ENCODE results near the gene CDC6. TPM values are rescaled to one million over a fixed set of nuclear protein-coding genes. Genes with fewer than 3 reads are reported as not detected.
"Not testable (repeated sequence)": the region's sequence is repeated elsewhere in the genome, so short reads cannot be mapped to it uniquely, and the experiment has no call there.

CDC6 gene
- total RNA-seq, 1 donor from 2014 or later: 2.4 TPM

DNA sequence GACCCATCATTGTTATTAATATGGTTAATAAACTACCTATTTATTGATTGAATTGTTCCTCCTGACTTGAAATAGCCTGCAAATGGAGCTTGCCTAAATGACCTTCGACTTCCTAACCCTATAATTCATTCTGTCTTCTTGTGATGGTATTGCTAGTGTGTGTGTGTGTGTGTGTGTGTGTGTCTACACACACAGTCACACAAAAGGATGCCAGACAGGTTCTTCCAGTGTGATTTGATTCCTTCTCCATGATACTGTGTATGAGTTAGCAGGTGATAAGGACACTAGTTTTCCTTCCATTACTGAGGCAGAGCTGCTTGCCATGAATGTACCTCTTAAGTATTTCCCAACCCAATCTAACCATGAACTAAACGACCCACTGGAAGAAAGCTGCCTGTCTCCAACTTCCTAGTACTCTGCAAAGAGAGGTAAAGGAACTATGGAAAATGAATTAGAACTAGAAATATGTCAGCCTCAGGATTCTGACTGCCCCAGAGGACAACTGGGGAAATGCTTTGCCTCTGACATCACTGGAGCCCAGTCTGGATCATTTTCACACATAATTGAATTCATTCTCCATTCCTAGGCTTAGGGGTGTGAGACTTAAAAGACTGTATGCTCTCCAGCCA is 3.5 kb upstream of the CDC6 start:
- FAIRE-seq: no peak
- DNase-seq (ENCODE audit: low spot score in 2 of 2): no peak

DNA sequence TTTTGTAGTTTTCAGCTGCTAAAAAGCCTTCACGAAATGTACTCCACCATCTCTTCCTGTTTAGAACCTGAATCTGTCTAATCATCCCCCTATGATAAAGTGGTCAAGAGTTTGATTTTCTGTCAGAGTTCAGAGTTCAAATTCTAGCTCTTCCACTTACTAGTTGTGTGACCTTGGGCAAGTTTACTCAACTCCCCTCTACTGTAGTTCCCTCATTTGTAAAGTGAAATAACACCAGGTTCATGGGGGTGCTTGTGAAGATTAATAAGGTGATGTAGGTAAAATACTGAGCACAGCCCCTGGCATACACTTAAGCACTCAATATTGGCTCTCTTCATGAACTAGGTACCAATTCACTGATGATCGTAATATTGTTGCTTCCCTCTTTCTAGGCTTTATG is 1.2 kb upstream of the CDC6 start:
- no peak for DNase-seq (ENCODE audit: low spot score in 2 of 2)
- FAIRE-seq: no peak

DNA sequence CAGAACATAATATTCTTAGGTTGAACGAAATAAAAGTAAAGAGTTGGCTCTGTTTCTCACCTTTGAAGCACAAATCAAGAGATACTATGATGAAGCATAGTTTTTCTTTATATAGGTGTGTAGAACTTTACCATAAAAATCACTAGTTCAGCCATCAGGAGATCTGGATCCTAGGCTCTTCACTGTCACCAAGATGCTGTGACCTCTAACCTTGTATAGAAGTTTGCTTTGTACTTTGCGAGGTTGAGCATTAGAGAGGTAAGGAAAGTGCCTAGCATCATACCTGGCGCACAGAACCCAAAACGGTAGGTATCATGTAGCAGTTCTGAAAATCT is 553 bp upstream of the CDC6 start:
- FAIRE-seq (no peak), DNase-seq (ENCODE audit: low spot score in 2 of 2) (no peak)

DNA sequence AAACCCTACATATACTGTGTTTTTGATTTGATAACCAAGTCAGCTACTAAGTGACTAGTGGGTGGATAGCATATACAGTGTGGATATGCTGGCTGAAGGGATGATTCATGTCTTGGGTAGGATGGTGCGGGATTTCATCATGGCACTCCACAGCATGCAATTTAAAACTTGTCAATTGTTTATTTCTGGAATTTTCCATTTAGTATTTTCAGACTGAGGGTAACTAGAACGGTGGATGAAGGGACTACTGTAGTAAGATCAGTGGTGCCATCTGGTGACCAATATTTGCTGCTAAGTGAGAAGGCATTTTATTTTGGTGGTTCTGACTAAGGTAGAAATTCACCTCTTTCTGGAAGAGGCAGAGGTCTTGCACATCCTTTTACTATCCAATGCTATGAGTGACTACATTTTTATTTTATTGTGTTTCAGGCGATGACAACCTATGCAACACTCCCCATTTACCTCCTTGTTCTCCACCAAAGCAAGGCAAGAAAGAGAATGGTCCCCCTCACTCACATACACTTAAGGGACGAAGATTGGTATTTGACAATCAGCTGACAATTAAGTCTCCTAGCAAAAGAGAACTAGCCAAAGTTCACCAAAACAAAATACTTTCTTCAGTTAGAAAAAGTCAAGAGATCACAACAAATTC is 3.1 kb downstream of the CDC6 start:
- FAIRE-seq: no peak

DNA sequence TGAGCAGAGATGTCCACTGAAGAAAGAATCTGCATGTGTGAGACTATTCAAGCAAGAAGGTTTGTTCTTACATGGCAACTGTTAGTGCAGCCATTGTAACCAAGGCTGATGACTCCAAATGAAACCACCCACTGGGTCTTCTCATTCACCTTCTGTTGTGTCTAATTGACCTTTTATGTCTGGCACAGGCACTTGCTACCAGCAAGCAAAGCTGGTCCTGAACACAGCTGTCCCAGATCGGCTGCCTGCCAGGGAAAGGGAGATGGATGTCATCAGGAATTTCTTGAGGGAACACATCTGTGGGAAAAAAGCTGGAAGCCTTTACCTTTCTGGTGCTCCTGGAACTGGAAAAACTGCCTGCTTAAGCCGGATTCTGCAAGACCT is 3.6 kb downstream of the CDC6 start:
- FAIRE-seq (no peak), DNase-seq (ENCODE audit: low spot score in 2 of 2) (no peak)

More for the DNA sequence above, 3.1 kb downstream of the CDC6 start:
- DNase-seq (ENCODE audit: low spot score in 2 of 2): no peak

DNA sequence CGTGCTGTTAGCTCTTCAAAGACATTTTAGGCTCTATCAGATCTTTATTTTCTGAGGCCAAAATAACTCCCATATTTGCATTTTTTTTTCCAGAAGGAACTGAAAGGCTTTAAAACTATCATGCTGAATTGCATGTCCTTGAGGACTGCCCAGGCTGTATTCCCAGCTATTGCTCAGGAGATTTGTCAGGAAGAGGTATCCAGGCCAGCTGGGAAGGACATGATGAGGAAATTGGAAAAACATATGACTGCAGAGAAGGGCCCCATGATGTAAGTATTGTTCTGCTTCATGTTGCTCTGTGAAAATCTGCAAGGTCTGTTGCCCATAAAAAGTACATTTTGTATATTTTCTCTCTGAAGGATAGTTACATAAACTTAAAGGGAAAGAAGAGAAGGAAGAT is 5.7 kb downstream of the CDC6 start:
- FAIRE-seq: no peak

DNA sequence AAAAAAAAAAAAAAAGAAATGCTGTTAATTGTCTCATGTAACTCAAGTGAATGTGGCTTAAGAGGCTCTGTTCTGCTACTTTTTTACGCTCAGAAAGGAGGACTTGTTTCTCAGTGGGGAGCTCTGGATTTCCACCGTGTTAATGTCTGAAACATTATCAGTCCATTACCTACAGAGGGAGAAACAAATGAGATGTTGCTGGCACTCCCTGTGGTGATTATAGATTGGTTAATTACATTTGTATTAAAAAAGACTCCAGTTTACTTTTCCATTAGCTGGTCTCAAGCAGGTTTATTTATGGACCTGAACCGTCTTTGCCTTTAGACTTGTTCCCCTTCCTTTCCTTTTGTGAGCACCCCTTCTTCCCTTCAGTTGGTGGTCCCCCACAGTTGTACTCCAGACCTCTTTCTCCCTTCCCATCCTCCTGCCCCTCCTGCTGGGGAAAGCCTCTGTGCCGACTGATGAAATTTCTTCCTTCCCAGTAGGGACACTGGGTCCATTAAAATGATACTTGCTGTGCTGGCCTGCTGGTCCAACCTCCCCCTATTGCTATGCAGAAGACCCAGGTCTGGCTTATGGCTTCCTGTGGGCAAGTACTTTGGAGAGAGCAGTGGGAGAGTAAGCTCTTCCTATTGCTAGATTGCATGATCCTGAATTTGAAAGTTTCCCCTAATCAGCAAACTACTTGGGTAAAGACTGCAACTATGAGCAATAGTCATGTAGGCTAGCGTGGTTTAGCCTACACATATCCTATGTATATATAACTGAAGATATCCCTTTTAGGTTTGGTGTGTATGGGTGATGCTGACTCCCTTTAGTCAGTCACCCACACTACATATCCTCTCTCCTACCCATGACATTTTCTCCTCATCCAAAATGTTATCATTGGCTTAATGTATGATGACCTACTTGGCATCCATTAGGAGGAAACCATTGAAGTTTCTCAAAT is 8.1 kb downstream of the CDC6 start:
- FAIRE-seq (no peak), DNase-seq (ENCODE audit: low spot score in 2 of 2) (no peak)

More for the DNA sequence above, 5.7 kb downstream of the CDC6 start:
- no peak for DNase-seq (ENCODE audit: low spot score in 2 of 2)

DNA sequence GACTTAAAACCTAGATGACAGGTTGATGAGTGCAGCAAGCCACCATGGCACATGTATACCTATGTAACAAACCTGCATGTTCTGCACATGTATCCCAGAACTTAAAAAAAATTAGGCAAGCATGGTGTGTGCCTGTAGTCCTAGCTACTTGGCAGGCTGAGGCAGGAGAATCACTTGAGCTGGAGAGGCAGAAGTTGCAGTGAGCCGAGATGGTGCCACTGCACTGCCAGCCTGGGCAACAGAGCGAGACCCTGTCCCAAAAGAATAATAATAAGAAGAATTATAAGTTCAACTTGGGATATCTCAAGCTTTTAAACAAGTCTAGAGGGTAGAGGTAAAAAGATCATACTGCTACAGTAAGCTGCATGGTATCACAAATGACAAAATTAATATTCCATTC is 9.8 kb downstream of the CDC6 start:
- FAIRE-seq (no peak), DNase-seq (ENCODE audit: low spot score in 2 of 2) (no peak)

DNA sequence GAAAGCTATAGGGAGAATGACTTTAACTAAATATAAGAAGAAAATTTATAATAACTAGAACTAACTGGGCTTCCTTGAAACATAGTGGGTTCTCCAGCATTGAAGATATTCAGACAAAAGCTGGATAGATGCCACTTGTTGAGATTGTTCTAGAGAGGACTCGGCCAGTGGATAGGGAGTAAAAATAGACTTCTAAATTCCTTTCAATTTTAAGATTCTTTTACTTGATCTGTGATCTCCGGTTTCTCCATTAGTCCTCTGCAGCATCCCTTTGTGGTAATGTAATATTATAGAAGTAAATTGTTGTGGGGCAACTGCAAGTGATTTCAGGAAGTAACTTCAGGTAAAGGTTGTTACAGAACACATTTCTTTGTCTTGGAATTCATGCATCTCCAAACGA is 11.0 kb downstream of the CDC6 start:
- FAIRE-seq (no peak), DNase-seq (ENCODE audit: low spot score in 2 of 2) (no peak)

DNA sequence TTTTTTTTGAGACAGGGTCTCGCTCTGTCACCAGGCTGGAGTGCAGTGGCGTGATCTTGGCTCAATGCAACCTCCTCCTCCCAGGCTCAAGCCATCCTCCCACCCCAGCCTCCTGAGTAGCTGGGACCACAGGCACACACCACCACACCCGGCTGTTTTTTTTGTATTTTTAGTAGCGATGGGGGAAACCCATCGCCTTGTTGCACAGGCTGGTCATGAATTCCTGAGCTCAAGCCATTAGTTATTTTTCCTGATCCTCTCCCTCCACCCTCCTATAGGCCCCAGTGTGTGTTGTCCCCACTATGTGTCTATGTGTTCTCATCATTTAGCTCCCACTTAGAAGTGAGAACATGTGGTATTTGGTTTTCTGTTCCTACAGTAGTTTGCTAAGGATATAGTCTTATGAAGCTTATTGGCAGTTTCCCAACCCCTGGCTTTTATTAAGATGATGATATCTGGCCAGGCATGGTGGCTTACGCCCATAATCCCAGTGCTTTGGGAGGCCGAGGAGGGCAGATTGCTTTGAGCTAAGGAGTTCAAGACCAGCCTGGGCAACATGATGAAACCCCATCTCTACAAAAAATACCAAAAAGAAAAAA is 11.6 kb downstream of the CDC6 start:
- DNase-seq (ENCODE audit: low spot score in 2 of 2); FAIRE-seq: not testable (repeated sequence)

DNA sequence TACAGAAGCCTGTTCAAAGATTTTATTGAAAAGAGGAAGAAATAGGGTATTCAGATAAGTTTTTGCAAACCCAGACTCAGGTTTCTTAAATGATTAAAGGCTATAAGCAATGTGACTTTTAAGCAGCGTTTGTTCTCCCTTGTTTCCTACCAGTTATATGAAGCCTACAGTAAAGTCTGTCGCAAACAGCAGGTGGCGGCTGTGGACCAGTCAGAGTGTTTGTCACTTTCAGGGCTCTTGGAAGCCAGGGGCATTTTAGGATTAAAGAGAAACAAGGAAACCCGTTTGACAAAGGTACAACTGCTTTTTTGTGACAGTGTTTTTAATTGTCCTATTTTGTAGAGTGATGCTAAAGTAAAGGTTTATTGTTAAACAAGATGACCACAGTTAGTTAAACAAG is 13.6 kb downstream of the CDC6 start:
- FAIRE-seq (no peak), DNase-seq (ENCODE audit: low spot score in 2 of 2) (no peak)

DNA sequence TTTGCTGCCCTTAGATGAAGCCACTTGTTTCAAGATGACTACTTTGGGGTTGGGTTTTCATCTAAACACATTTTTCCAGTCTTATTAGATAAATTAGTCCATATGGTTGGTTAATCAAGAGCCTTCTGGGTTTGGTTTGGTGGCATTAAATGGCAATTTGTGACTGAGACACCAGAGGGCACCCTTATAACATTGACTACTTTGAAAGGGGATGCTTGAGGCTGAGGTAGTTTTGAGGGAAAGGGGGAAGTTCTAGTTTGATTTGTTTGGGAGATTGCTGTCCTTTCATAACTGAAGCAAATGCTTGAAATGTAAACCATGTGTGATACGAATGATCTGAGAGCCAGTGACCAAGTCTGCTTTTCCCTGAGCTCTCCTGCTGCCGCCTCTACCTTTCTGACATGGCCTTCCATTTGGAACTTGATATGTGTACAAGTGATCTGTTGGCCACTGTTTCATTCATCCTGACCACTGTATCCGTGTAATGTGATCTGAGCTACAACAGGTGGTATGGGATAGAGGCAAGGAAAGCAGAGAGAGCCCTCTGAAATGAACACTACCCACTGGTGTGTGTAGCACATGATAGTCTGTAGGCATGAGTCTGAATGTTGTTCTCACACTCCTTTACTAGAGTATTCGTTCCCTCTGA is 15.5 kb downstream of the CDC6 start:
- FAIRE-seq (no peak), DNase-seq (ENCODE audit: low spot score in 2 of 2) (peak in 1 of 2 donors; percentile 61)

DNA sequence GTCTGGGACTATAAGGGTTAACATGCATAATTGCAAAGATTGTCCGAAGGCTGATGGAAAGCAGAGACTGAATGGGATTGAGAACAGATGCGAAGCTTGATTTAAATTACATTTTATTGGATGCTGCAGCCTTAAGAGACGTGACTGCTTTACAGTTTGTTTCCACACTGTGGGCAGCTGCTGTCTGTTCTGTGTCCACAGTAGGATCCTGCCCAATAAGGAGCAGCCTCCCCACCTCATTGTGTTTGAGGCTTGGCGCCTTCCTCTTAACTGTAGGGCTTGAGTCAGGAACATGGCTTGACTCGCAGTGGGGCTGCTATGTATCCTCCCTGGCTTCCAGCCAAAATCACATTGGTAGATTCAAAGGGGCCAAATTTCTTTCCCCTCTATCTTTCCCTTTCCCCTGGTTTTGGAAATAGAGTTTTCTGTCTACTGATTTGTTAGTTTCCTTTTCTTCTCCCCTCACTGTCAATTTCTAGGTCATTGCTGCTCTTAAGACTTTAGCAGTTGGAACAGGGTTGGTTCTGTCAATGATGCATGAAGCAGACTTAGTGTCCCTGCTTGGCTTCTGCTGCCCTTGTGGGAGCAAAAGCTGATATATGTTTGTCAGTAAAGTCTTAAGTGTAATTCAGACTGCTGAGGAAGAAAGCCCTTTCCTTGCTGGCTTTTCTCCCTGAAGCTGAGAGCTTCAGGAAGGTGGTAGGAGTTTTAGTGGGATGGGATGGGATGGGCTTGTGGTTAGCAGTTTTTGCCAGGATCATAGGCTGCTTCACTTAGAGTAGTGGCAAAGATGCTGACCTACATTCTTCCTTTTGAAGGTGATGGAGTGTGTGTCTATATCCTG is 16.3 kb downstream of the CDC6 start:
- DNase-seq (ENCODE audit: low spot score in 2 of 2) (peak in 1 of 2 donors; percentile 26), FAIRE-seq (no peak)

DNA sequence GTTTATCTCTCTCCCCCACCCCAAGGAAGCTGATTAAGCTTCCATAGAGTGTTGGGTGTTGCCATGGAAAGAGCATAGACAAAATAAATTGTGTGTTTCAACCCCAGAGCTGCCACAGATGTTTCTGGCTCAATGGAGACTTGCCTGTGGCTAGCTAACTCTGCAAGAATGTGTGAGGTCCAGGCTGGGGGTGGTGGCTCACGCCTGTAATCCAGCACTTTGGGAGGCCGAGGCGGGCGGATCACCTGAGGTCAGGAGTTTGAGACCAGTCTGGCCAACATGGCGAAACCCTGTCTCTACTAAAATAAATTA is 16.8 kb downstream of the CDC6 start:
- not testable (repeated sequence) for DNase-seq (ENCODE audit: low spot score in 2 of 2); FAIRE-seq

DNA sequence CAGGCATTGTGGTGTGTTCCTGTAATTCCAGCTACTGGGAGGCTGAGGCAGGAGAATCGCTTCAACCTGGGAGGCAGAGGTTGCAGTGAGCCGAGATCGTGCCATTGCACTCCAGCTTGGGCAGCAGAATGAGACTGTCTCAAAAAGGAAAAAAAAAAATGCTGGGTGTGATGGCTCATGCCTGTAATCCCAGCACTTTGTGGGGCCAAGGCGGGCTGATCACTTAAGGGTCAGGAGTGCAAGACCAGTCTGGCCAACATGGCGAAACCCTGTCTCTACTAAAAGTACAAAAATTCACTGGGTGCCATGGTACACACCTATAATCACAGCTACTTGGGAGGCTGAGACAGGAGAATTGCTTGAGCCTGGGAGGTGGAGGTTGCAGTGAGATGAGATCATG is 17.2 kb downstream of the CDC6 start:
- FAIRE-seq; DNase-seq (ENCODE audit: low spot score in 2 of 2): not testable (repeated sequence)

DNA sequence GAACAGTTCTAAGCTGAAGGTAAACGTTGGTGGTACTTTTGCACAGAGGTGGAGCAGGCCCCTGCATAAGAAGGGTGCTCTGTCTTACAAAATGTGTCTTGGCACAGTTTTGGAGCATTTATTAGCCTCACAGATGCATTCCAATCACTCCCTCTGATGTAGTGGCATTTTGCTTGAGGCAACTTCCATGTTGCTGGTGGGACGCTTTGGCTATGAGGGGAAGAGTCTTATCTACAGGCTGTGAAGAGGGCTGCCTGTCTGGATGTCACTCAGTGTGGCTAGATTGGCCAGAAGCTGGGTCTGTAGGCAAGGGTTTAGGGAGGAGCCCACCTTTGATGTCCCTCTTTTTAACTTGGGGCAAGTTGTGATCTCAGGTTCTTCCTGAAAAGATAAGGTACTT is 18.7 kb downstream of the CDC6 start:
- FAIRE-seq: no peak
- no peak for DNase-seq (ENCODE audit: low spot score in 2 of 2)

DNA sequence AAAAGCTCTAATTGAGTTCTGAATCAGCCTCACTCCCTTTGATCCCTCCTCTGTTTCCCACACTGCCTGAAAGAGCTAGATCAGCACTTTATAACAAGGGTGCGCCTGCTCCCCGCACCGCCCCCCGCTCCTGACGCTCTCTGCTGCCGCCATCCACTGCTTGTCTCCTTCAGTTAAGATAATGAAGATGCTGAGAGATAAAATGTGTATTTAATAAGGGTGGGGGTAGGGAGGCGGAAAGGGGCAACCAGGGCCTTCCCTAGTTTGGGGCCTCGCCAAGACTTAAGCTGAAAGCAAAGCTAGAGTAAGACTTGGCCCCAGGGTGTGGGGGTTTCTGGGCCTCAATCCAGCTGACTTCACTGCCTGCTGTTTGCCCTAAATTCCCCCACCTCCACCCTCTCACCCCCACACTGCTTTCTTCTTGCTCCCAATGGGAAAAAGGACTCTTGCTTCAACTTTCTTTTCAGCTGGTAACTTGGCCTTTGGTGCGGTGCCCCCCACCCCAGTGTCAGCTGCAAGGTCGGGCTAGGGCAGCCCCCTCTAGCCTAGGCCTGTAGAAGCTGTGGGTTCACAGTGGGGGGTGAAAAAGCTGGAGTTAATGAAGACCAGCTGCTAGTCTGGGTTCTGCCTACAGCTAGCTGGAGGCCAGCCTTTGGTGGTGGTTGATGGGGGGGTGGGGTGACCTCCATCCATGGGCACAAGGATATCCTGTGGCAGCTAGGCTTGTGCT is 19.5 kb downstream of the CDC6 start:
- FAIRE-seq (no peak), DNase-seq (ENCODE audit: low spot score in 2 of 2) (peak in 1 of 2 donors; percentile 14)

DNA sequence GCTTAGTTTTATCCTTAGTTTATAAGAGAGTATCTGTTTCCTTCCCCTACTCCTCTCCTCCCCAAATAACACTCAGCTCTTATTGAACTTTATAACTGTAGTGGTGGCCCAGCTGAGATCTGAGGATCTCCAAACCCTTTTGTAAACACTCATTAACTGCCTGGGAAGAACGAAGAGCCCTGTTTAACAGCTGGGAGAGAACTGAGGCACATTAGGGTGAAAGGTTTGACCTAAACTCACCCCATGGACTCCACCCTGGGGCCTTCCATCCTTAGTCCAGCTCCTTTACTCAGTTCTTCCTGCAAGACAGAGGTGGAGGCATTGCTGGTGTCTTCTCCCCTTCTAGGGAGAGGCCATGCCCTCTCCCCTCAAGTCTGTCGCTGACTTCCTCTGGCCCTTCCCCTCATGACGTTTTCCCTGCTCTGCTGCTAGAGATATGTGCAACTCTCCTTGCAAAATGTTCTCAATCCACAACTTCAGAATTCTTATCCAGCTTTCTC is 20.1 kb downstream of the CDC6 start:
- no peak for DNase-seq (ENCODE audit: low spot score in 2 of 2)
- no peak for FAIRE-seq

Data from frontal cortex (tissue), 4 donors.